Measurements from ENCODE around the gene OR5K3.

Gene OR5K3

DNA sequence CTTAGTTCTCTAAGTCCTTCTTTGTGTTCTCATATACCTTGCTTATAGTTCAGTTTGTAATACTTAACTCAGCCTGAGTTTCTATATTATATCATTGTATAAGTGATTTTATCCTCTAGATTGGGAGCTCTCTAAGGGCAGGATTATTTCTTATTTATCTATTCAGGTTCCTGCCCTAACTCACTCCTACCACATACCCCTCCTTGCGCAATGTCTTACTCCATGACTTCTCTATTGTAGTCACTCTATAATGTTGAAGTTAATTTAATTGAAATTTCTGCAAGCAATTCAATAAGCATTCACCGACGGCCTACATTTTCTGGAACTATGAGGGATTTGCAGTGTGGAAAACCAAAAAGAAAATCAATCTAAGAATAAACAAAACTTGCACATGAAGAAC is 40.4 kb upstream of the OR5K3 start:
- no peaks in the 10 kb centered on the region for H3F3A ChIP-seq (ENCODE audit: insufficient read depth, low read length)
- no peaks in the 10 kb centered on the region for H3K27me3 ChIP-seq (ENCODE audit: insufficient read depth, low read length)
- H3K4me1 ChIP-seq (ENCODE audit: insufficient read depth, low read length, severe bottlenecking): no peaks in the 10 kb centered on the region
- TF ChIP-seq, protein P1, sequence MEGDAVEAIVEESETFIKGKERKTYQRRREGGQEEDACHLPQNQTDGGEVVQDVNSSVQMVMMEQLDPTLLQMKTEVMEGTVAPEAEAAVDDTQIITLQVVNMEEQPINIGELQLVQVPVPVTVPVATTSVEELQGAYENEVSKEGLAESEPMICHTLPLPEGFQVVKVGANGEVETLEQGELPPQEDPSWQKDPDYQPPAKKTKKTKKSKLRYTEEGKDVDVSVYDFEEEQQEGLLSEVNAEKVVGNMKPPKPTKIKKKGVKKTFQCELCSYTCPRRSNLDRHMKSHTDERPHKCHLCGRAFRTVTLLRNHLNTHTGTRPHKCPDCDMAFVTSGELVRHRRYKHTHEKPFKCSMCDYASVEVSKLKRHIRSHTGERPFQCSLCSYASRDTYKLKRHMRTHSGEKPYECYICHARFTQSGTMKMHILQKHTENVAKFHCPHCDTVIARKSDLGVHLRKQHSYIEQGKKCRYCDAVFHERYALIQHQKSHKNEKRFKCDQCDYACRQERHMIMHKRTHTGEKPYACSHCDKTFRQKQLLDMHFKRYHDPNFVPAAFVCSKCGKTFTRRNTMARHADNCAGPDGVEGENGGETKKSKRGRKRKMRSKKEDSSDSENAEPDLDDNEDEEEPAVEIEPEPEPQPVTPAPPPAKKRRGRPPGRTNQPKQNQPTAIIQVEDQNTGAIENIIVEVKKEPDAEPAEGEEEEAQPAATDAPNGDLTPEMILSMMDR (IDR thresholded peaks at IDR 0.05; ENCODE audit: low read length): no peak
- no peak for TF ChIP-seq EZH2 (IDR thresholded peaks at IDR 0.05; ENCODE audit: borderline replicate concordance, low read length)
- H3K79me2 ChIP-seq (ENCODE audit: insufficient read depth, low read length): no peaks in the 10 kb centered on the region
- H2AFZ ChIP-seq (ENCODE audit: low read length): no peak overlapping the region
- no peak overlapping the region for H3K9ac ChIP-seq (ENCODE audit: low read length)
- H3K9me2 ChIP-seq (ENCODE audit: low read depth, low read length): no peaks in the 10 kb centered on the region
- no peak overlapping the region for H3K4me3 ChIP-seq (ENCODE audit: low read depth, low read length, poor library complexity, severe bottlenecking)
- no peaks in the 10 kb centered on the region for H4K20me1 ChIP-seq (ENCODE audit: insufficient read depth, low read length)
- no peaks in the 10 kb centered on the region for H3K9me3 ChIP-seq (ENCODE audit: low read length)
- no peak overlapping the region for H3K4me2 ChIP-seq (ENCODE audit: low read length)
- H3K36me3 ChIP-seq (ENCODE audit: insufficient read depth, low read length): no peaks in the 10 kb centered on the region
- no peak overlapping the region for H3K27ac ChIP-seq (ENCODE audit: low read depth, low read length, poor library complexity, severe bottlenecking)

- no peaks in the 10 kb centered on the region for H3F3A ChIP-seq (ENCODE audit: insufficient read depth, low read length)
- H4K20me1 ChIP-seq (ENCODE audit: insufficient read depth, low read length): no peaks in the 10 kb centered on the region
- no peaks in the 10 kb centered on the region for H3K9me3 ChIP-seq (ENCODE audit: low read length)
- no peaks in the 10 kb centered on the region for H3K36me3 ChIP-seq (ENCODE audit: insufficient read depth, low read length)
- no peaks in the 10 kb centered on the region for H3K79me2 ChIP-seq (ENCODE audit: insufficient read depth, low read length)
- no peaks in the 10 kb centered on the region for H3K4me1 ChIP-seq (ENCODE audit: insufficient read depth, low read length, severe bottlenecking)
- H3K9me2 ChIP-seq (ENCODE audit: low read depth, low read length): no peaks in the 10 kb centered on the region
- H2AFZ ChIP-seq (ENCODE audit: low read length): no peak within 1 kb of the TSS
- no peak within 1 kb of the TSS for H3K4me3 ChIP-seq (ENCODE audit: low read depth, low read length, poor library complexity, severe bottlenecking)
- no peaks in the 10 kb centered on the region for H3K27me3 ChIP-seq (ENCODE audit: insufficient read depth, low read length)
- H3K4me2 ChIP-seq (ENCODE audit: low read length): no peak within 1 kb of the TSS
- no peak within 1 kb of the TSS for H3K27ac ChIP-seq (ENCODE audit: low read depth, low read length, poor library complexity, severe bottlenecking)
- no peak within 1 kb of the TSS for H3K9ac ChIP-seq (ENCODE audit: low read length)
- no peak for TF ChIP-seq EZH2 (IDR thresholded peaks at IDR 0.05; ENCODE audit: borderline replicate concordance, low read length)
- TF ChIP-seq, protein P1 (IDR thresholded peaks at IDR 0.05; ENCODE audit: low read length): no peak
Measured at GRCh38 chr3:98353554-98353953, 36.9 kb upstream of the OR5K3 start, which contains the start of gene OR5K4. Gene OR5K4 (plus strand): TSS chr3:98353854. CDS start chr3:98353854, 0 bp downstream.

DNA sequence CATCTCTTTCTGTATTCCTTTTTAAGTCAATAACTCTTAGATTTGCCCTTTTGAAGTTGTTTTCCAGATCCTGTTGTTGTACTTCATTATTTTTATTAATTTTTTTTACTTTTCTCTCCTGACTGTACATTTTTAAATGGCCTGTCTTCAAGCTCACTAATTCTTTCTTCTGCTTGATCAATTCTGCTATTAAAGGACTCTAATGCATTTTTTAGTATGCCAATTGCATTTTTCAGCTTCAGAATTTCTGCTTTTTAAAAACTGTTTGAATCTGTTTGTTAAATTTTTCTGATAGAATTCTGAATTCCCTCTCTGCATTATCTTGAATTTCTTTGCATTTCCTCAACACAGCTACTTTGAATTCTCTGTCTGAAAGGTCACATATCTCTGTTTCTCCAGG is 31.2 kb upstream of the OR5K3 start:
- H3K79me2 ChIP-seq (ENCODE audit: insufficient read depth, low read length): no peaks in the 10 kb centered on the region
- no peak for TF ChIP-seq EZH2 (IDR thresholded peaks at IDR 0.05; ENCODE audit: borderline replicate concordance, low read length)
- TF ChIP-seq, protein P1 (IDR thresholded peaks at IDR 0.05; ENCODE audit: low read length): no peak
- no peak overlapping the region for H3K9ac ChIP-seq (ENCODE audit: low read length)
- no peak overlapping the region for H3K27ac ChIP-seq (ENCODE audit: low read depth, low read length, poor library complexity, severe bottlenecking)
- H3K4me1 ChIP-seq (ENCODE audit: insufficient read depth, low read length, severe bottlenecking): no peaks in the 10 kb centered on the region
- H4K20me1 ChIP-seq (ENCODE audit: insufficient read depth, low read length): no peaks in the 10 kb centered on the region
- no peaks in the 10 kb centered on the region for H3K9me3 ChIP-seq (ENCODE audit: low read length)
- H3K9me2 ChIP-seq (ENCODE audit: low read depth, low read length): no peaks in the 10 kb centered on the region
- H3K4me2 ChIP-seq (ENCODE audit: low read length): no peak overlapping the region
- H3F3A ChIP-seq (ENCODE audit: insufficient read depth, low read length): no peaks in the 10 kb centered on the region
- no peak overlapping the region for H3K4me3 ChIP-seq (ENCODE audit: low read depth, low read length, poor library complexity, severe bottlenecking)
- no peaks in the 10 kb centered on the region for H3K27me3 ChIP-seq (ENCODE audit: insufficient read depth, low read length)
- no peaks in the 10 kb centered on the region for H3K36me3 ChIP-seq (ENCODE audit: insufficient read depth, low read length)
- H2AFZ ChIP-seq (ENCODE audit: low read length): no peak overlapping the region

Data from OCI-LY1 (cell line).